ENCODE results near the gene TMEM106B.
"Not testable (repeated sequence)": the region's sequence is repeated elsewhere in the genome, so short reads cannot be mapped to it uniquely, and the experiment has no call there.

TMEM106B gene

DNA sequence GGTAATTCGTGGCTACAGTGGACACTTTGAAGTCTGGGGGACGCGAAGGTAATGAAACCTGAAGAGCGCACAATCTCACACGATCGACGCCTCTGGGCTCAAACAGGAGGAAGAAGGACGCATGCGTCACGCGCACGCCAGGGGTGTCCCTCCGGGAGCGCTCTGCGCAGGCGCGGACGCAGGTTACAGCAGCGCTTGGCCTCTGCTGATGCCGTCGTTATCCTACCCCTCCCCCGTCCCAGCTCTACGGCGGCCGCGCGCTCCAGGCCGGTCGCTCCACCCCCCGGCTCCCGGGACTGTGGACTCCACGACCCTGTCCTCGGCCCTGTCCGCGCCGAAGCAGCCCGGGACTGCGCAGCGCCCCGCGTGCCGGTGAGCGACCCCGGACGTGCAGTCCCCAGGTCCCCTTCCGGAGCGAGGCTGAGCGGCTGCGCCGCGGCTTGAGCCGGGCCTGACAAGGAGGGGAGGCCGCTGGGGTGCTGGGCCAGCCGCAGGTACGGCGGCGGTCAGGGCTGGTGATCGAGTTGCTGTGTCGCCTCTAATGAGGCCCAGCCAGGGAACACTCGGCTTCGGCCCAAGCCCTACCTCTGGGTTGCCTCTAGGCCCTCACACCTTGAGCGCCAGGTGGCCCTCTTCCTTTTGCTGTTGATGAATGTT, at the start of gene TMEM106B:
Gene TMEM106B, plus strand, starts transcription at position 241 of the 657 bp plus-strand sequence. CDS start 3,517 bp downstream, outside the sequence.
- DNase-seq = peak; percentile 96 to 97

DNA sequence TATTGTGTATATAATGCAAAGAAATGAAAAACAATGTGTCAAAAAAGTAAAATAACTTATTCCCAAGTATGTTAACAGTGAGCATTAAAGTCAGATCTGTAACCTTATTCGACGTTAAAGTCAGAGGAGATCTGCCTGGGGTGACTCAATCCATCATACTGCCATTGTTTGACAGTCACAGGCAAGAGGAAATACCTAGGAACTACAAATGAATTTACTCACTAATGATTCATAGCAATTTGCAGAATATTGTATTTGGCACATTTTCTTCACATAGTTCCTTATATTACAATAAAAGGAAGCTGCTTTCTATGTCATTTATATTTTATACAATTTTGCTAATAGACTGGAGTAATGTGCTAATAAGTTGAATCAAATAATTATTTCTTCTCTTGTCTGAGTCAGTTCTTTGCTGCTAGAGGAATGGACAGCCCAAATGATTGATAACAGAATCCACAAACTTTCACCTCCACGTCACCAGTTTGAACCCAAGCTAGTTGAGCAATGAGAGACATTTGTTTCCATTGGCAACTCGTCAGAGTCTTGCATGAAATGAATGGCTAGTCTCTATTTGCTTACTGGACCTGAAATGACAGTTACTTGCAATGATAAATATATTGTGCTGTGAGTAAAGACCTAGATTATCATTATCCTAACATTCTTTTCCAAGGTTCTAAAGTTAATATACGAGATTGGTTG, 48.5 kb upstream of the TMEM106B start:
- DNase-seq = no peak

DNA sequence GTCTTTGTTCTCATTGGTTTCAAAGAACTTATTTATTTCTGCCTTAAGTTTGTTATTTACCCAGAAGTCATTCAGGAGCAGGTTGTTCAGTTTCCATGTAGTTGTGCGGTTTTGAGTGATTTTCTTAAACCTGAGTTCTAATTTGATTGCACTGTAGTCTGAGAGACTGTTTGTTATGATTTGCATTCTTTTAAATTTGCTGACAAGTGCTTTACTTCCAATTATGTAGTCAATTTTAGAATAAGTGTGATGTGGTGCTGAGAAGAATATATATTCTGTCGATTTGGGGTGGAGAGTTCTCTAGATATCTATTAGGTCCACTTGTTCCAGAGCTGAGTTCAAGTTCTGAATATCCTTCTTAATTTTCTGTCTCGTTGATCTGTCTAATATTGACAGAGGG, 43.0 kb upstream of the TMEM106B start:
- DNase-seq = not testable (repeated sequence)

DNA sequence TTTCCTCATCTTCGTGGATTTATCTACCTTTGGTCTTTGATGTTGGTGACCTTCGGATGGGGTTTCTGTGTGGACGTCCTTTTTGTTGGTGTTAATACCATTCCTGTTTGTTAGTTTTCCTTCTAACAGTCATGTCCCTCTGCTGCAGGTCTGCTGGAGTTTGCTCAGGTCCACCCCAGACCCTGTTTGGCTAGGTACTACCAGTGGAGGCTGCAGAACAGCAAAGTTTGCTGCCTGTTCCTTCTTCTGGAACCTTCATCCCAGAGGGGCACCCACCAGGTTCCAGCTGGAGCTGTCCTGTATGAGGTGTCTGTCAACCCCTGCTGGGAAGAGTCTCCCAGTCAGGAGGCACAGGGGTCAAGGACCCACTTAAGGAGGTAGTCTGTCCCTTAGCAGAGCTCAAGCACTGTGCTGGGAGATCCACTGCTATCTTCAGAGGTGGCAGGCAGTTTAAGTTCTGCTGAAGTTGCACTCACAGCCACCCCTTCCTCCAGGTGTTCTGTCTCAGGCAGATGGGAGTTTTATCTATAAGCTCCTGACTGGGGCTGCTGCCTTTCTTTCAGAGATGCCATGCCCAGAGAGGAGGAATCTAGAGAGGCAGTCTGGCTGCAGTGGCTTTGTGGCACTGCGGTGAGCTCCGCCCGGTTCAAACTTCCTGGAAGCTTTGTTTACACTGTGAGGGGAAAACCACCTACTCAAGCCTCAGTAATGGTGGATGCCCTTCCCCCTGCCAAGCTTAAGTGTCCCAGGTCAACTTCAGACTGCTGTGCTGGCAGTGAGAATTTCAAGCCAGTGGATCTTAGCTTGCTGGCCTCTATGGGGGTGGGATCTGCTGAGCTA, 40.9 kb upstream of the TMEM106B start:
- peak in 1 of 2 donors; percentile 32 for DNase-seq

DNA sequence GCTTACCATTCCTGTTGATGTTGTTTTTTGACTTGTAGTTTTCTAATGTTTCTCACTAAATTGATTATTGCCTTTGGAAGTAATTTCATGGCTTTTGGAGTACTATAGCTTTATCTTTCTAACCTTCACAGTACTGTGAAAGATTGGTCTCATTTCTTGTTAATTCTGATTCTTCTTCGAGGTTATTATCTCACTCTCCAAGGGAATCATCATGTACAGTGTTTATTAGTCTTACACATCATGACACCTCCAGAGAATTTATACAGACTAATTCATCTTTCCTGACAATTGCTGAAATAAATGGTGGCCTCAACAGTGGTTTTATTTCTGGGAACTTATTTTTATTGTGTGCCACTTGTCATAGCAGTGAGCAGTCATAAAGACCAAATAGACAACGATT, 37.4 kb upstream of the TMEM106B start:
- DNase-seq = no peak

DNA sequence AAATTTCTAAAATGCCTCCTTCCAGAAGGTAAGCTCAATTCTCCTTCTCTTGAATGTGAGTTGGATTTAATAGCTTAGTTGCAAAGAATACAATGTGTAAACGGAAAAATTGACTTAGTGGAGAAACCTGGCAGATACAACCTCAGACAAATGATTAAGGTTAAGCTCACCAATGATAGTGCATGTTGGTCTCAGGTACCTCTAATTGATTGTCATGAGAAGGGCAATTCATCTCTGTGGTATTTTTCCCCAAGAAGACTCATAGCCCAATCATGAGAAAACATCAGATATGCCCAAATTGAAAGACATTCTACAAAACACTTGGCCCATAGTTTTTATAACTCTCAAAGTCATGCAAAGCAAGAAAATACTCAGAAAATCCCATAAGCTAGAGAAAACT, 36.2 kb upstream of the TMEM106B start:
- no peak for DNase-seq

DNA sequence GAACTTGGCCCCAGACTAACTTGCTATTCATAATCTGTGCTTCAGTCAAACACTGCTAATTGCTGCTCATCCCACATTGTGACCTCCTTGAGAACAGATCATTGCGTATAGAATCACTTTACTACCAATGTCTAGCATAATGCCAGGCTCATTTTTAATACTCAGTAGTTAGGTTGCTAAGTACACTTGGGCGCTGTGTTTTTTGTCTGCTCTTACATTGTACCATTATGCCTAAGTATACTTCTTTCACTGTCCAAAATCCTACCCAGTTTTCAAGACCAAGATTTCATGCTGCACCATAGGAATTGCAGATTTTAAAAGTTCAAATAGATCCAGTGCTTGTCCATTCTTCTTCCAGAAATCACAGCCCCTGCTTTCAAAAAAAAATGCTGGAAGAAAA, 32.8 kb upstream of the TMEM106B start:
- no peak for DNase-seq

DNA sequence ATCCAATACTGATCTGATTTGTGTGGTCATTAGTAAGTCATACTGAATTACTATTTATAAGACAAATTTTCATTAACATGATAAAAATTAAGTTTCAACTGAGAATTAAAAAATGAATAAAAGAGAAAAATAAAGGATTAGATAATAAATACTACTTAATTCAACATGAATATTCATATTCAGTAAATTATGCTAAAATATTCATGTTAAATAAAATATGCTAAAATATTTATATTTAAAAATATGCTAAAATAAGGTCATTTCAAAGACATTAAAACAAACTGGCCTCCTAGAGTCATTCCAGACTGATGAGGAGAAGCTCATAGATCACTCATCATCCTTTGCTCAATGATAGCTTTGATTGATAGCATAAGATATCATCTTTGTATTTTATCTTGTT, 16.7 kb upstream of the TMEM106B start:
- no peak for DNase-seq

DNA sequence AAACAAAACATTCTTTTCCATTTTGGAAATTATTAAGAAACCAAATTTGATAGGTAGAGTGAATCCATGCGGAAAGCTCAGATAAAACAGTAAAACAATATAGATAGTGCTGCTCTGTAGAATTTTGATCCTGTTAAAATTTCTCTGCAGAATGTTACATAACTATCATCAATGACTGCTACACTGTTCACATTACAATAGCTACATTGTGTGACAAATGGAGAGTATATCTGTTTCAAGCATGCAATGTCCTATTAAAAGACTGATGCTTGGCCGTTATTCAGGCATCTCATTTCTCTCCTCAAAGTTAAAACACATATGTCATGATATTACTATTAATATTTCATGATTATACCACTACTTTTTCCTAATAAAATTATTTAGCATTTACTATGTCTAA, 14.7 kb upstream of the TMEM106B start:
- no peak for DNase-seq

DNA sequence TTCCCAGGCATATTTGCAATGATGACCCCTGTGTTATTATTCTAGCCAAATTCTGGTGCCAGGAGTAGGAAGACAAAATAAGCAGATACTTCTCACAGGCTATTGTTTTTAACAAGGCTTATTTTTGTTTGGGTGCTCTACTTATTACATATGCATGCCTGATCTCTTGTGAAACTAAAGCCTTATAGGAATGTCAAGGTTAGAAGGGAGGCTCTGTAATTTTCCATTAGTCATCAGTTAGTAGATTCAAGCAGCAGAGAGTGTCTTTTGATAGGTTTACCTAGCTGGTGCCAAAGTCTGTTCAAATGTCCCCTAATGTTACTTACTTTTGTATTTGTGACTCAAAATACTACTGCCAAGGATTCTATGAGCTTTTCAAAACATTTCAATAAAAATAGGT, 11.7 kb upstream of the TMEM106B start:
- DNase-seq = no peak

DNA sequence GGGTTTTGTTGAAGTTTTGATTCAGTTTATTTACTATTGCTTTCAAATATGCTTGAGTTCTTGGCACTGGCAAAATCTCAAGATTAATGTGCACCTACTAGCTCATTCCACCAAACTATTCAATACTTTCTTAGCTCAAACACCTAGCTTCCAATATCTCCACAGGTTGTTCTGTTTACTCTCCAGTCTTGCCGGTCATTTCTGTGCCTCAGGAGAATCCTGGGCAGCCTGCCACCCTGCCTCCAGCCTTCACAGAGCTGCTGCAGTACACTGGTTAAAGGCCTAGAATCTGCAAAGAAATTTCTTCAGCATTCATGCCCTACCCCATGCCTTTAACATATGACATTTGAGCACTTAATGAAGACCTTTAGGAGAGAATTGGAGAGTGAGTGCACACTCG, 4.0 kb upstream of the TMEM106B start:
- no peak for DNase-seq

DNA sequence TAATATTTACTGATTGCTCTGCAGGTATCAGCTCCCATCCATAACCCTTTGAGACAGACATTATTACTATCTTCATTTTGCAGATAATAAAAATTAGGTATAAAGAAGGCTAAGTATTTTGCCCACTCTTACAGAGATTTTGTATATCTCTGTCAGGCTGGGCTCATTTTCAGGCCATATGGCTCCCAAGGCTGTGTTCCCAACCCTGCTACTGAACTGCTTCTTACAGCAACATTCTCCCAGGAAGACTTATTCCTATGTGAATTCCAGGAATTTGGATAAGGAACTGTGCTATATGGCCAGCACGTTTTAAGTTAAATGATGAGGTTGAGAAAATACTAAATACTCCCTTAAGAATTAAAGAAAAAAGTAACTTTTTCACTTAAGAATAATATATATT, 1.9 kb upstream of the TMEM106B start:
- no peak for DNase-seq

DNA sequence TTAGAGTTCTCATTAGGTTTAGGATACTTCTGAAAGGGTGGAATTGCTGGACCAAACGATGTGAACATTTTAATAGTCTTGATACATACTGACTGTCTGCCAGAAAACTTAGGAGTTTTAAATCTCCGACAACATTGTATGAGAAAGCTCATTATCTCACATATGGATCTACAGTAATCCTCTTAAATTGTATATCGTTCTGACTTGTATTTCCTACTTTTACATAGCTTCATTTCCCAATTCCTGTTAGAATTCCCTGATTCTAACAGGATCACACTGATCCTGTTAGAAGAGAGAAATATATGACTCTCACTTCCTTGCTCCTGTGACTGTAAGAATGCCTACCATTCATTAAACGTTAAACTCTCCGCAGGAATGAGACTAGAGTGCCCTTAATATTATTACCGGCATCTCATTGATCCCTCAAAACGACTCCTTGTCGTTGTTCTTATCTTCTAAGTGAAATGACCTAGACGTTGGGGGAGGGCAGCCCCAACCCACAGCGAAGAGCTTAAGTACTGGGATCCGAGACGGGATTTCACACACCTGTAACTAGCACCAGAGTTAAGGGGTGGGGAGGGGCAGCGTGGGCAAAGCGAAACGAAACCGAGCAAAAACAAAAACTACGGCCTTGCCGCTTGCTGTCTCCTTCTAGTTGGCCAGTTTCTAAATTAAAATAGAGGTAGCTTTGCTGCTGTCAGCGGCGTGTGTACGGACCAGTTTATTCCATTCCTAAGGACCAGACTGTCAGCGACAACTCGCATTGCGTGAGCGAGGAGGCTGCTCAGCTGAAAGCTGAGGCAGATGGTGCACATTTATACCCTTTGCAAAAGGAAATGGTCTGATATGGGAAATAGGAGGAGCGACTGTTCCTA, 678 bp upstream of the TMEM106B start:
- DNase-seq = no peak

DNA sequence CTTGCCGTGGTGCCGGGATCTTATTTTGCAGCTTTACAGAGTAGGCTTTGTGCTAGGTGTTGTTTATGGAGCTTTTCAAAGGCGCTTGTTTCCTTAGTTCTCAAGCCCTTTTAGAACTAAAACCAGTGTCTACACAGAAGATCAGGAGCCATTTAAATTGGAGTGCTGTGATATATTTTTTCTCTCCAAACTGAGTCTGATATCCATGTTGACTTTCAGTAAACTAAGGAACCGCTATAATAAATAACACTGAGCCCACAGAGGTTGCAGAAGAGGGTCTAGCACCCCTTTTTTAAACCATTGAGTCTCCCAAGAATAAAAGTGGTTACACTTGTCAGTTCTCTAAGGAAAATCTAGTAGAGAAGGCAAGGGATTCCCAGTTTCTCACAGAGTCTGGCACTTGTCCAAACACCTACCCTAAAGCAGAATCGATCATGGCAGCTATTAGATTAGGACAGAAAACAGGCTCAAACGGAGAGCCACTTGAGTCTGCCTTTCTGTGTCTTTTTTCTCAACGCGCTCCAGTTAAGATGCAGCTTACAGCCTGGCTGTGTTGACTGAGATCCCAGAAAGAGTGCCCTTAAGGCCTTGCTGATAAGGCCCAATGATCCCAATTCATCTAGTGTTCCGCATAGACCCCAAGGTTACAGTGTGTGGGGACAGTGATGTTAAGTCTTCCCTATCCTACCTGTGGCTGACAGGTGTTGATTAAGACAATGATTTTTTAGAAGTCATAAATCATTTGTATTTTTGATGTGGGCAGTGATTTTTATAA, 804 bp downstream of the TMEM106B start:
- no peak for DNase-seq

DNA sequence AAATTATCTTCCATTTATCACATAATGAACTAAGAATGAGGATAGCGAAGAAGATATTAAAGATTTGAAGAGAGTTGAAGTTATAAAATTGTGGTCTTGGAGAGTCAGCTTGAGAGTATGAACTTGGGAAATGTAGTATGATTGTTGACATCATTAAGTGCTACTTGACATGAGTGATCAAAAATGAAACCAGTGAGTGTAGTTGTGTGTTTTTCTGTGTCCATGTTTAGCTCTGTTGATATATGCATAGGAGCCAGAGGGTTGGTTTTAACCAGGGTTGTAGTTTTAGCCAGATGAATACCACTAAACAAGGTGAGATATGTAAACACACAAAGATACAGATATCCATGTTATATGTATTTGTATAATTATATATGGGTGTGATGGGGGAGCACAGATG, 6.2 kb downstream of the TMEM106B start:
- DNase-seq = no peak

DNA sequence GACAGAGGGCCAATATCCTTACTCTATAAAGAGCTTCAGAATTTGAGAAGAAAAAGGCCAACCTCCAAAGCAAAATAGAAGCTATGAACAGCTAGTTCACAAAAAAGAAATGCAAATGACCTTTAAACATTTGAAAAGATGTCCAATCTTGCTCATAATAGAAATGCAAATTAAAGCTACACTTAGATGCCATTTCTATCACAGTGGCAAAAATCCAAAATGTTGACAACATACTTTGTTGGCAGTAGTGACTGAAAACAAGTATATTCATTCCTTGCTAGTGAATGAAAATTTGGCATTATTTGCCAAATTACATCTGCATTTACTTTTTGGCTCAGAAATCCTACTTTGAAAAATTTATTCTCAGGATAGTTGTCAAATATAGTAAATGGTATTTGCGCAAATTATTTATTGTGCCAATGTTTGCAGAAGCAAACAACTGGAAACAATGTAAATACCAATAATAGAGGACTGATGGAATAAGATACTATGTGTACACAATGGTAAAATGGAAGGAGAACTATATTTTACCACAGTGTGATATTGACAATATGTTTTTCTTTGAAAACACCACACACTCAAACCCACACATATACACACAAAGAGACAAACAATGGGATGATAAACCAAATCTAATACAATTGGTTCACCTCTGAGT, 9.4 kb downstream of the TMEM106B start:
- DNase-seq = no peak

DNA sequence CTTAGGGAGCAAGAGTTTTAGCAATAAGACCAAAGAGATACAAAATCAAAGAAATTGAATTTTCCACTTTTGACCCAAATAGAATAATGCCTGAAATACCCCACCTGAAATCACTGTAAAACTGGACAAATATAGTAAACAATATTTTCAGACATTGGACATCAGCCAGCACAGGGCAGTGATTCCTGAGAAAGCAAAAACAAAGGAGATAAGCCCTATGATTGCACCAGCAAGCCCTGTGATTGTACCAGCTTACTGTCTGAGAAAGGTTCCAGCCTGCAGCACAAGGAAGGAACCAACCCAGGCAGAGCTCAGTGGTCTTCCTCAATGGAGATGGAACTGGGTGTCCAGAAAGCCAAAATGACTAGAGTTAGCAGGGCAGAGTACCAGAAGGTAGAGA, 10.3 kb downstream of the TMEM106B start:
- no peak for DNase-seq

DNA sequence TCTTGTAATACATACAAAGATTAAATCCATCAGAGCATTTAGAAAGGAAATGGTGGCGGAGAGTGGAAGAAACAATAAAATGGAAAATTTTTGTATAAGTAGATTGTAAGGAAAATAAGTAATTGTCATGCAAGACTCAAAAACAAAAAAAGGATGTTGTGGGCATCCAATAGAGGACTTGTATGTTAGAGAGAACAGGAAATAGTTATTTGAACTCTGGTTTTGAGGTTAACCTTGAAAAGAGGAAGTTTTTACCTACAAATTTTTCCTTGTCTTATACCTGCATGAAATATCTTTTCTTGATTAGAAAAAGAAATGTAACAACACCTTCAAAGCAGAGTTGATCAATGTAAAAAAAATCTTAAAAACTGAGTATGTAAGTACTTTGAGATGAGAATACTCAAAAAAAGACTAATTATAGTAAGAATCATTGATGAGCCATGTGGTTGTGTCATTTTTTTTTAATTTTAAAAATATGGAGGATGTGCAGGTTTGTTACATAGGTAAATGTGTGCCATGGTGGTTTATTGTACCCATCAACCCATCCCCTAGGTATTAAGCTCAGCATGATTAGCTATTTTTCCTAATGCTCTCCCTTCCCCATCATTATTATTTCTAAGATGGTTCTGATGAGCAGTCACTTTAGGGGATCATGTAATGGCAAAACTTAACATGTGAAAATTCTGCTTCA, 11.9 kb downstream of the TMEM106B start:
- no peak for DNase-seq

DNA sequence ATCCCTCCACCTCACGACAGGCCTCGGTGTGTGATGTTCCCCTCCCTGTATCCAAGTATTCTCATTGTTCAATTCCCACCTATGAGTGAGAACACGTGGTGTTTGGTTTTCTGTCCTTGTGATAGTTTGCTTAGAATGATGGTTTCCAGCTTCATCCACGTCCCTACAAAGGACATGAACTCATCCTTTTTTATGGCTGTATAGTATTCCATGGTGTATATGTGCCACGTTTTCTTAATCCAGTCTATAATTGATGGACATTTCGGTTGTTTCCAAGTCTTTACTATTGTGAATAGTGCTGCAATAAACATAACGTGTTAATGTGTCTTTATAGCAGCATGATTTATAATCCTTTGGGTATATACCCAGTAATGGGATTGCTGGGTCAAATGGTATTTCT, 13.9 kb downstream of the TMEM106B start:
- DNase-seq = not testable (repeated sequence)

DNA sequence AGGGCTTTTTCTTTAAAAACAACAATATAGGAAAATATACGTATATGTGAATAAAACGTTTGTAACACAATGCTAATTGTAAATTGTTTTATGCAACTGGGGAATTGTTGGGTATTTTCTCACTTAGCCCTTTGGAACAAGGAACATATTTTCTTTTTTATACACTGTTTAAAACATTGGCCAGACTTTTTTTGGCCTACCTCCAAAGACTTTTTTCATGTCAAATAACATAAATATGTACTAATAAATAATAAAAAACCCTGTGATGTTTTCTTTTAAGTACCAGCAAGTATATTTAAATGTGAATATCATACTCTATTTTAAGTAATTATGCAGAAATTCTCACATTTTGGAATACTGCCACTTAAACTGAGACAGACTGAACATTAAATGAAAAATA, 15.7 kb downstream of the TMEM106B start:
- DNase-seq = no peak

DNA sequence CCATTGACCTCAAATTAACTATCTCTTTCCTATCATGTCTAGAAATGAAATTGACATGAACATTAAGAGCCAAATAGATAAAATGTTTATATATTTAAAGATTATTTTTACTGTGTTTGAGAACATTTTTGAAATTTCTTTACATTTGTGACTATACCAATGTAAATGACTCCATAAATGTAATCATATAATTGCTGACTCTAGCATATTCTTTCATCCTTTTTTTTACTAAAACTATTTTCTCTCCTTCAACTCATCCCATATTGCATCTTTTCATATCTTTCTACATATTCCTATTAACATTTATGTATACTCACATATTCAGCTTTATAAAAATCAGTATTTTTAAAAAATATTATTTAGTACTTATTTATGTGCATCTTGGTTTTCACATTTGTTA, 16.9 kb downstream of the TMEM106B start:
- no peak for DNase-seq
